Activated CD4-positive, alpha-beta T cell treated with anti-CD3 and anti-CD28 coated beads, Interleukin-2, amount 10 ng/mL, durations not matched to agents 7 days and 5 days (primary cell): ENCODE results near the gene RNF157. TPM values are rescaled to one million over a fixed set of nuclear protein-coding genes. Genes with fewer than 3 reads are reported as not detected.
"Not testable (repeated sequence)": the region's sequence is repeated elsewhere in the genome, so short reads cannot be mapped to it uniquely, and the experiment has no call there.

Experiments used
- CTCF ChIA-PET: fragments of 350-600 bp; sonication (Branson Sonifier 250); formaldehyde crosslinking; loops from one replicate; lab custom pipeline; 2021; ENCODE audit warnings: antibody characterized with exemption; lab: Charles Lee
- POLR2A ChIA-PET: fragments of 350-600 bp; sonication (Branson Sonifier 250); formaldehyde crosslinking; loops from one replicate; lab custom pipeline; 2021; ENCODE audit warnings: antibody characterized with exemption; lab: Charles Lee
- DNase-seq: peaks from one replicate; pipeline ENCODE4 v3.0.0-alpha.2; 2020
- H3K27ac Mint-ChIP-seq: one replicate; pipeline ENCODE4 v1.8.0; 2021; ENCODE audit warnings: mild to moderate bottlenecking, moderate library complexity, mixed read lengths
- H3K27me3 Mint-ChIP-seq: one replicate; pipeline ENCODE4 v1.8.0; 2021; ENCODE audit warnings: mixed read lengths
- H3K36me3 Mint-ChIP-seq: one replicate; pipeline ENCODE4 v1.8.0; 2021; ENCODE audit warnings: low read depth, mixed read lengths
- H3K4me1 Mint-ChIP-seq: one replicate; pipeline ENCODE4 v1.8.0; 2021; ENCODE audit warnings: mixed read lengths
- H3K4me3 Mint-ChIP-seq: one replicate; pipeline ENCODE4 v1.8.0; 2021; ENCODE audit warnings: mild to moderate bottlenecking, moderate library complexity, mixed read lengths
- H3K9me3 Mint-ChIP-seq: one replicate; pipeline ENCODE4 v1.8.0; 2021; ENCODE audit warnings: mixed read lengths
- total RNA-seq, 2 experiments: library from RNA; stranded (reverse); gene quantifications; one replicate each; pipeline ENCODE4 v1.2.3, GENCODE V29; 2021

Gene RNF157
- total RNA-seq, 2 experiments from 2014 or later = 121 to 129 TPM

- H3K4me3 Mint-ChIP-seq = no peak overlapping the region
- peak overlapping the region; percentile 89 for H3K27ac Mint-ChIP-seq
- H3K9me3 Mint-ChIP-seq = peaks cover 2% of the 10 kb centered on the region
- peak; percentile 30 for DNase-seq
- peaks cover 84% of the 10 kb centered on the region for H3K36me3 Mint-ChIP-seq
- no peaks in the 10 kb centered on the region for H3K27me3 Mint-ChIP-seq
- ChIA-PET POLR2A (interaction anchor here (0.7 to 1.1 kb wide), 2 partner anchors 17 to 48 kb away, joined by 3 read pairs; no protein-coding TSS in a partner anchor), CTCF (interaction anchor here (0.6 to 3.1 kb wide), 7 partner anchors 11 to 185 kb away, joined by 3 to 7 read pairs (median 5); no protein-coding TSS in a partner anchor)
- H3K4me1 Mint-ChIP-seq = peaks cover 70% of the 10 kb centered on the region
These were observed 32.2 kb downstream of the RNF157 start for GRCh38 chr17:76208120-76208519.

GRCh38 chr17:76207275-76208059 is 32.8 kb downstream of the RNF157 start:
- Mint-ChIP-seq H3K27ac (peak overlapping the region; percentile 89), H3K4me1 (peaks cover 67% of the 10 kb centered on the region), H3K9me3 (peaks cover 2% of the 10 kb centered on the region), H3K4me3 (no peak overlapping the region), H3K36me3 (peaks cover 82% of the 10 kb centered on the region), H3K27me3 (no peaks in the 10 kb centered on the region)
- CTCF ChIA-PET = interaction anchor here (0.6 to 3.1 kb wide), 6 partner anchors 11 to 186 kb away, joined by 3 to 7 read pairs (median 5); no protein-coding TSS in a partner anchor
- POLR2A ChIA-PET = interaction anchor here (0.7 to 1.1 kb wide), 2 partner anchors 16 to 49 kb away, joined by 3 read pairs; no protein-coding TSS in a partner anchor
- DNase-seq = no peak

GRCh38 chr17:76205542-76206144 is 34.6 kb downstream of the RNF157 start:
- H3K9me3 Mint-ChIP-seq, POLR2A ChIA-PET, DNase-seq, H3K4me3 Mint-ChIP-seq, H3K27me3 Mint-ChIP-seq: not testable (repeated sequence)
- peak overlapping the region; percentile 37 for H3K27ac Mint-ChIP-seq
- CTCF ChIA-PET = interaction anchor here (0.6 to 2.4 kb wide), 7 partner anchors 10 to 57 kb away, joined by 3 to 7 read pairs (median 3); no protein-coding TSS in a partner anchor
- peaks cover 61% of the 10 kb centered on the region for H3K4me1 Mint-ChIP-seq
- H3K36me3 Mint-ChIP-seq = peaks cover 77% of the 10 kb centered on the region

GRCh38 chr17:76204277-76204676 is 36.0 kb downstream of the RNF157 start:
- no peaks in the 10 kb centered on the region for H3K27me3 Mint-ChIP-seq
- H3K27ac Mint-ChIP-seq = no peak overlapping the region

GRCh38 chr17:76200354-76200753 is 39.9 kb downstream of the RNF157 start:
- peak overlapping the region; percentile 95 for H3K27ac Mint-ChIP-seq
- H3K27me3 Mint-ChIP-seq = no peaks in the 10 kb centered on the region
- ChIA-PET CTCF (interaction anchor here (1.1 kb wide), 1 partner anchor 60 kb away, joined by 3 read pairs; no protein-coding TSS in a partner anchor), POLR2A (no interaction called here)
- DNase-seq = no peak
- H3K36me3 Mint-ChIP-seq = peaks cover 79% of the 10 kb centered on the region
- peaks cover 72% of the 10 kb centered on the region for H3K4me1 Mint-ChIP-seq
- no peak overlapping the region for H3K4me3 Mint-ChIP-seq
- H3K9me3 Mint-ChIP-seq = no peaks in the 10 kb centered on the region

More at GRCh38 chr17:76204277-76204676, 36.0 kb downstream of the RNF157 start:
- Mint-ChIP-seq H3K9me3 (no peaks in the 10 kb centered on the region), H3K36me3 (peaks cover 78% of the 10 kb centered on the region), H3K4me1 (peaks cover 67% of the 10 kb centered on the region), H3K4me3 (no peak overlapping the region)
- DNase-seq = no peak
- ChIA-PET CTCF (interaction anchor here (0.7 to 2.4 kb wide), 3 partner anchors 13 to 56 kb away, joined by 3 to 7 read pairs (median 4); no protein-coding TSS in a partner anchor), POLR2A (no interaction called here)

- peak; percentile 68 for DNase-seq
These were observed 40.8 kb downstream of the RNF157 start for GRCh38 chr17:76199469-76199868.

GRCh38 chr17:76198702-76199101 is 41.6 kb downstream of the RNF157 start:
- peak overlapping the region; percentile 95 for H3K27ac Mint-ChIP-seq
- no peaks in the 10 kb centered on the region for H3K27me3 Mint-ChIP-seq
- no peak overlapping the region for H3K4me3 Mint-ChIP-seq
- CTCF ChIA-PET = interaction anchor here (0.5 to 2.2 kb wide), 6 partner anchors 11 to 1095 kb away, joined by 3 to 11 read pairs (median 4); no protein-coding TSS in a partner anchor
- no peaks in the 10 kb centered on the region for H3K9me3 Mint-ChIP-seq
- H3K36me3 Mint-ChIP-seq = peaks cover 83% of the 10 kb centered on the region
- peaks cover 80% of the 10 kb centered on the region for H3K4me1 Mint-ChIP-seq
- POLR2A ChIA-PET = no interaction called here
- no peak for DNase-seq

More at GRCh38 chr17:76199469-76199868, 40.8 kb downstream of the RNF157 start:
- Mint-ChIP-seq H3K9me3 (no peaks in the 10 kb centered on the region), H3K4me3 (peak overlapping the region; percentile 43), H3K4me1 (peaks cover 79% of the 10 kb centered on the region), H3K27me3 (no peaks in the 10 kb centered on the region), H3K27ac (peak overlapping the region; percentile 95), H3K36me3 (peaks cover 82% of the 10 kb centered on the region)
- POLR2A ChIA-PET = interaction anchor here (0.6 kb wide), 1 partner anchor 20 kb away, joined by 3 read pairs; no protein-coding TSS in a partner anchor
- CTCF ChIA-PET = interaction anchor here (0.6 to 2.2 kb wide), 6 partner anchors 12 to 424 kb away, joined by 3 to 11 read pairs (median 4); no protein-coding TSS in a partner anchor

- Mint-ChIP-seq H3K36me3 (peaks cover 85% of the 10 kb centered on the region), H3K9me3 (no peaks in the 10 kb centered on the region), H3K4me1 (peaks cover 88% of the 10 kb centered on the region), H3K27me3 (no peaks in the 10 kb centered on the region), H3K4me3 (no peak overlapping the region), H3K27ac (peak overlapping the region; percentile 95)
- ChIA-PET CTCF (interaction anchor here (2.2 kb wide), 1 partner anchor 49 kb away, joined by 11 read pairs; no protein-coding TSS in a partner anchor), POLR2A (no interaction called here)
- DNase-seq = no peak
These were observed 42.4 kb downstream of the RNF157 start for GRCh38 chr17:76197911-76198310.

GRCh38 chr17:76196675-76197074 is 43.6 kb downstream of the RNF157 start:
- no peak for DNase-seq
- ChIA-PET POLR2A (no interaction called here), CTCF (interaction anchor here (1.0 to 1.5 kb wide), 3 partner anchors 12 to 50 kb away, joined by 3 to 7 read pairs (median 5); no protein-coding TSS in a partner anchor)
- H3K4me1 Mint-ChIP-seq = peaks cover 91% of the 10 kb centered on the region
- H3K9me3 Mint-ChIP-seq = no peaks in the 10 kb centered on the region
- no peaks in the 10 kb centered on the region for H3K27me3 Mint-ChIP-seq
- H3K27ac Mint-ChIP-seq = peak overlapping the region; percentile 39
- H3K4me3 Mint-ChIP-seq = no peak overlapping the region
- peaks cover 79% of the 10 kb centered on the region for H3K36me3 Mint-ChIP-seq

- Mint-ChIP-seq H3K27me3 (no peaks in the 10 kb centered on the region), H3K4me3 (no peak overlapping the region), H3K27ac (peak overlapping the region; percentile 96), H3K36me3 (peaks cover 75% of the 10 kb centered on the region), H3K9me3 (no peaks in the 10 kb centered on the region), H3K4me1 (peaks cover 91% of the 10 kb centered on the region)
- ChIA-PET CTCF (interaction anchor here (0.6 to 1.0 kb wide), 3 partner anchors 10 to 74 kb away, joined by 3 to 6 read pairs (median 3); no protein-coding TSS in a partner anchor), POLR2A (no interaction called here)
- no peak for DNase-seq
These were observed 44.8 kb downstream of the RNF157 start for GRCh38 chr17:76195281-76196096.

GRCh38 chr17:76193591-76193990 is 46.7 kb downstream of the RNF157 start:
- peaks cover 2% of the 10 kb centered on the region for H3K9me3 Mint-ChIP-seq
- peak overlapping the region; percentile 57 for H3K4me3 Mint-ChIP-seq
- no peaks in the 10 kb centered on the region for H3K27me3 Mint-ChIP-seq
- ChIA-PET POLR2A (interaction anchor here (1.2 to 1.7 kb wide), 2 partner anchors 53 to 73 kb away, joined by 6 to 7 read pairs; no protein-coding TSS in a partner anchor), CTCF (interaction anchor here (1.0 to 5.6 kb wide), 6 partner anchors 10 to 86 kb away, joined by 3 to 59 read pairs (median 4); no protein-coding TSS in a partner anchor)
- peaks cover 89% of the 10 kb centered on the region for H3K4me1 Mint-ChIP-seq
- peak; percentile 72 for DNase-seq
- peaks cover 69% of the 10 kb centered on the region for H3K36me3 Mint-ChIP-seq
- H3K27ac Mint-ChIP-seq = peak overlapping the region; percentile 96
